Thyroid gland (tissue), 4 donors: ENCODE results near the gene PSMD8.

Experiments used
- POLR2A ChIP-seq, 2 donors: fragments of 450-650 bp; IDR thresholded peaks; one replicate each; pipeline ENCODE4 v1.6.1; 2017; ENCODE audit warnings: antibody characterized with exemption in 2 of 2, mild to moderate bottlenecking in 2 of 2, moderate library complexity in 1 of 2
- TF ChIP-seq, protein P1 (sequence below), 6 experiments: fragments of 200-600 bp in 3 of 6; fragments of 450-650 bp in 3 of 6; sonication (generic) in 3 of 6; IDR thresholded peaks; one replicate each; pipeline ENCODE4 v1.5.1; 2016 to 2019; ENCODE audit warnings: antibody characterized with exemption in 6 of 6, mild to moderate bottlenecking in 2 of 6, inconsistent platforms in 1 of 6, moderate library complexity in 1 of 6

GRCh38 chr19:38424272-38424671, 49.9 kb downstream of the PSMD8 start:
- no peak for TF ChIP-seq POLR2A (IDR thresholded peaks at IDR 0.05)
- TF ChIP-seq, protein P1, sequence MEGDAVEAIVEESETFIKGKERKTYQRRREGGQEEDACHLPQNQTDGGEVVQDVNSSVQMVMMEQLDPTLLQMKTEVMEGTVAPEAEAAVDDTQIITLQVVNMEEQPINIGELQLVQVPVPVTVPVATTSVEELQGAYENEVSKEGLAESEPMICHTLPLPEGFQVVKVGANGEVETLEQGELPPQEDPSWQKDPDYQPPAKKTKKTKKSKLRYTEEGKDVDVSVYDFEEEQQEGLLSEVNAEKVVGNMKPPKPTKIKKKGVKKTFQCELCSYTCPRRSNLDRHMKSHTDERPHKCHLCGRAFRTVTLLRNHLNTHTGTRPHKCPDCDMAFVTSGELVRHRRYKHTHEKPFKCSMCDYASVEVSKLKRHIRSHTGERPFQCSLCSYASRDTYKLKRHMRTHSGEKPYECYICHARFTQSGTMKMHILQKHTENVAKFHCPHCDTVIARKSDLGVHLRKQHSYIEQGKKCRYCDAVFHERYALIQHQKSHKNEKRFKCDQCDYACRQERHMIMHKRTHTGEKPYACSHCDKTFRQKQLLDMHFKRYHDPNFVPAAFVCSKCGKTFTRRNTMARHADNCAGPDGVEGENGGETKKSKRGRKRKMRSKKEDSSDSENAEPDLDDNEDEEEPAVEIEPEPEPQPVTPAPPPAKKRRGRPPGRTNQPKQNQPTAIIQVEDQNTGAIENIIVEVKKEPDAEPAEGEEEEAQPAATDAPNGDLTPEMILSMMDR (IDR thresholded peaks at IDR 0.05) = no peak
